Tibial artery (tissue), 4 donors: Measurements from ENCODE around the gene HDAC10.

Experiments
- DNase-seq, 2 donors: peaks; one replicate each; pipeline ENCODE4 v3.0.0-alpha.2; 2019
- H3K27ac ChIP-seq, 2 donors: fragments of 200-600 bp; sonication (generic) in 1 of 2; 1 replicate in 1 of 2; 2 replicates in 1 of 2; pipeline ENCODE4 v1.5.1; 2018 to 2019; ENCODE audit warnings: mild to moderate bottlenecking in 1 of 2
- H3K27me3 ChIP-seq, 2 donors: fragments of 200-600 bp; sonication (generic) in 1 of 2; one replicate each; pipeline versions ENCODE4 v1.5.1 to v1.6.0; 2016 to 2019
- H3K36me3 ChIP-seq, 3 donors: fragments of 200-600 bp; sonication (generic) in 2 of 3; one replicate each; pipeline ENCODE4 v1.5.1; 2016 to 2019; ENCODE audit warnings: mild to moderate bottlenecking in 2 of 3
- H3K4me1 ChIP-seq, 4 donors: fragments of 200-600 bp; sonication (generic) in 2 of 4; 1 replicate in 3 of 4; 2 replicates in 1 of 4; pipeline ENCODE4 v1.5.1; 2016 to 2019
- H3K4me3 ChIP-seq, 2 donors: fragments of 200-600 bp; sonication (generic) in 1 of 2; 1 replicate in 1 of 2; 2 replicates in 1 of 2; pipeline ENCODE4 v1.5.1; 2018 to 2019; ENCODE audit warnings: mild to moderate bottlenecking in 2 of 2
- H3K9me3 ChIP-seq, 3 donors: fragments of 200-600 bp; sonication (generic) in 1 of 3; one replicate each; pipeline ENCODE4 v1.5.1; 2016 to 2019
- intact Hi-C: fragments of 100-400 bp; cut with DNase I; formaldehyde crosslinking; loops from one replicate; pipeline ENCODE4 v1.15.0; 2023; ENCODE audit warnings: low total_unique reads
- TF ChIP-seq, protein P1 (sequence below), 2 experiments: fragments of 200-600 bp in 1 of 2; fragments of 450-650 bp in 1 of 2; IDR thresholded peaks; one replicate each; pipeline ENCODE4 v1.5.1; 2017 to 2019; ENCODE audit warnings: antibody characterized with exemption in 2 of 2, mild to moderate bottlenecking in 1 of 2, moderate library complexity in 1 of 2

The HDAC10 gene

DNA sequence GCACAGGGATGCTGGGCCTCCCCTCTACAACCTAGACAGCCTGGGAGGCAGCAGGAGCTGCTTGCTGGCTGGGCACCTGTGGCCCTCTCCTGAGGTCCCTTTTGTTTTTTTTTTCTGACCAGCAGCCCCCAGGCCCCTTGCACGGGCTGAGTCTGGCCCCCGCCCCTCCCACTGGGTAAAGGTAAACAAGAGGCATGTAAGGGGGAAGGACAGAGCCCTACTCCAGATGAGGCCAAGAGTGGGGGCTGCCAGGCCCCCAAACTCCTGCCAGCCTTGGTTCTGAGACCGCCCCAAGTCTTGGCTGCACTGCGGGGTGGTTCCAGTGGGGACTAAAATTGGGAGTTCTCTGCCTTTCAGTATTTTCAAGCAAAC lies 47.2 kb upstream of the HDAC10 start:
- H3K4me3 ChIP-seq = no peak overlapping the region
- H3K27me3 ChIP-seq = no peaks in the 10 kb centered on the region
- peaks cover 10 to 100% (median 91%) of the 10 kb centered on the region in 4 donors for H3K4me1 ChIP-seq
- peaks cover 0 to 2% (median 0%) of the 10 kb centered on the region in 3 donors for H3K36me3 ChIP-seq
- H3K27ac ChIP-seq = peak overlapping the region; percentile 92 to 95
- DNase-seq = no peak
- H3K9me3 ChIP-seq = no peaks in the 10 kb centered on the region
- TF ChIP-seq, protein P1, sequence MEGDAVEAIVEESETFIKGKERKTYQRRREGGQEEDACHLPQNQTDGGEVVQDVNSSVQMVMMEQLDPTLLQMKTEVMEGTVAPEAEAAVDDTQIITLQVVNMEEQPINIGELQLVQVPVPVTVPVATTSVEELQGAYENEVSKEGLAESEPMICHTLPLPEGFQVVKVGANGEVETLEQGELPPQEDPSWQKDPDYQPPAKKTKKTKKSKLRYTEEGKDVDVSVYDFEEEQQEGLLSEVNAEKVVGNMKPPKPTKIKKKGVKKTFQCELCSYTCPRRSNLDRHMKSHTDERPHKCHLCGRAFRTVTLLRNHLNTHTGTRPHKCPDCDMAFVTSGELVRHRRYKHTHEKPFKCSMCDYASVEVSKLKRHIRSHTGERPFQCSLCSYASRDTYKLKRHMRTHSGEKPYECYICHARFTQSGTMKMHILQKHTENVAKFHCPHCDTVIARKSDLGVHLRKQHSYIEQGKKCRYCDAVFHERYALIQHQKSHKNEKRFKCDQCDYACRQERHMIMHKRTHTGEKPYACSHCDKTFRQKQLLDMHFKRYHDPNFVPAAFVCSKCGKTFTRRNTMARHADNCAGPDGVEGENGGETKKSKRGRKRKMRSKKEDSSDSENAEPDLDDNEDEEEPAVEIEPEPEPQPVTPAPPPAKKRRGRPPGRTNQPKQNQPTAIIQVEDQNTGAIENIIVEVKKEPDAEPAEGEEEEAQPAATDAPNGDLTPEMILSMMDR (IDR thresholded peaks at IDR 0.05) = no peak
- intact Hi-C loops = no loop called here

- Histone ChIP-seq H3K9me3 (no peaks in the 10 kb centered on the region), H3K27me3 (no peaks in the 10 kb centered on the region), H3K27ac (peak overlapping the region; percentile 92 to 95), H3K4me1 (peaks cover 16 to 100% (median 91%) of the 10 kb centered on the region in 4 donors), H3K4me3 (no peak overlapping the region), H3K36me3 (no peaks in the 10 kb centered on the region)
- TF ChIP-seq, protein P1 (IDR thresholded peaks at IDR 0.05) = no peak
- intact Hi-C loops = no loop called here
- DNase-seq = no peak
Observed at GRCh38 chr22:50297510-50298265, 46.6 kb upstream of the HDAC10 start.

DNA sequence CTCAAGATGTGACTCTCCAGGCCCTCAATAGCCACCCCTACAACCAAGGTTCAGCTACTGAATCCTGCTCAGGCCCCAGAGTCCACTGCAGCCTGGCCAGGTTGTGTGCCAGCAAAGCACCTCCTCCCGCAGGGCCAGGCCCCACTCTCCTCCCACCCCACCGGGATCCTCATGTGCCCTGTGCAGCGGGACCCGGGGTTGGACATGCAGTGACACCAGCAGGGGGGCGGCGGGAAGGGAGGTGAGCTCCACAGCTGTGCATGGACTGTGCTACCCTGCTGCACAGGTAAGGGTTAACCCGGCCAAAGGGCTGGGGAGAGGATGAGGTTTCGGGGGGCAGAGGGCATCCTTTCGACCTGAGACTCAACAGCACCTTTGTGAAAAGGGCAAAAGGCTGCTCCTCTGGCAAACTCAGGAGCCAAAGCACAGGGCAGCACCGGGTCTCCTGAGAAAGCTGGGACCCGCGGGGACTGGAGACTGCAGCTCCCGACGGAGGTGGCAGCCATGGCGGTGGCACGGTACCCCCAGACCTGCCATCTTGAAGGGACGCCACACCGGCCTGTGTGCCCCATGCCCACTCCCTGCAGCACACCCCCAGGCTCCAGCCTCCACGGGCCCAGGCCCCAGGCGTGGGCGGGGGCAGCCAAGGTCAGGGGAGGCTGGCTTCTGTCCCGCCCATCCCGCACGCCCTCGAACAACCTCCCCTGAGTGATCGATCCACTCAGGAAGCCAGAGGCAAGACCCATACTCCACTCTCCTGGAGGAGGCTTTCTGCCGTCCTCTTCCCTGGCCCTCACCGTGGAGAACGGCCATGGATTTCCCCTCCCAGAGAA lies 45.8 kb upstream of the HDAC10 start:
- H3K9me3 ChIP-seq = no peaks in the 10 kb centered on the region
- no peak for DNase-seq
- H3K27ac ChIP-seq = peak overlapping the region; percentile 21 to 95
- peaks cover 17 to 100% (median 88%) of the 10 kb centered on the region in 4 donors for H3K4me1 ChIP-seq
- intact Hi-C loops = no loop called here
- no peak overlapping the region for H3K4me3 ChIP-seq
- TF ChIP-seq, protein P1 (IDR thresholded peaks at IDR 0.05) = no peak
- no peaks in the 10 kb centered on the region for H3K36me3 ChIP-seq
- no peaks in the 10 kb centered on the region for H3K27me3 ChIP-seq

GRCh38 chr22:50294319-50294656 lies 43.2 kb upstream of the HDAC10 start:
- intact Hi-C loops = no loop called here
- TF ChIP-seq, protein P1 (IDR thresholded peaks at IDR 0.05) = no peak
- DNase-seq = no peak
- Histone ChIP-seq H3K4me1 (peaks cover 10 to 91% (median 71%) of the 10 kb centered on the region in 4 donors), H3K27ac (peak overlapping the region; percentile 86 to 91), H3K4me3 (peak overlapping the region; percentile 28 to 45), H3K27me3 (no peaks in the 10 kb centered on the region), H3K9me3 (no peaks in the 10 kb centered on the region), H3K36me3 (peaks cover 10 to 20% (median 14%) of the 10 kb centered on the region in 3 donors)

- peak in 1 of 2 donors; percentile 88 for DNase-seq
- Histone ChIP-seq H3K27me3 (no peaks in the 10 kb centered on the region), H3K4me3 (peak overlapping the region; percentile 28 to 45), H3K9me3 (no peaks in the 10 kb centered on the region), H3K27ac (peak overlapping the region; percentile 86 to 91), H3K4me1 (peaks cover 10 to 91% (median 65%) of the 10 kb centered on the region in 4 donors), H3K36me3 (peaks cover 16 to 27% (median 21%) of the 10 kb centered on the region in 3 donors)
- TF ChIP-seq, protein P1 (IDR thresholded peaks at IDR 0.05) = no peak
- intact Hi-C loops = loop anchor here (2.0 kb wide), 1 partner anchor 13 kb away; the partner anchor contains the start of gene PLXNB2
Observed at GRCh38 chr22:50293441-50294318, 42.6 kb upstream of the HDAC10 start.
